ENCODE measurements around the gene KIF17. TPM values are rescaled to one million over a fixed set of nuclear protein-coding genes. Genes with fewer than 3 reads are reported as not detected.

The KIF17 gene
- polyA plus RNA-seq, 2 of the 4 experiments (the other 2 are of a cell fraction), result 0.78 to 1.0 TPM

DNA sequence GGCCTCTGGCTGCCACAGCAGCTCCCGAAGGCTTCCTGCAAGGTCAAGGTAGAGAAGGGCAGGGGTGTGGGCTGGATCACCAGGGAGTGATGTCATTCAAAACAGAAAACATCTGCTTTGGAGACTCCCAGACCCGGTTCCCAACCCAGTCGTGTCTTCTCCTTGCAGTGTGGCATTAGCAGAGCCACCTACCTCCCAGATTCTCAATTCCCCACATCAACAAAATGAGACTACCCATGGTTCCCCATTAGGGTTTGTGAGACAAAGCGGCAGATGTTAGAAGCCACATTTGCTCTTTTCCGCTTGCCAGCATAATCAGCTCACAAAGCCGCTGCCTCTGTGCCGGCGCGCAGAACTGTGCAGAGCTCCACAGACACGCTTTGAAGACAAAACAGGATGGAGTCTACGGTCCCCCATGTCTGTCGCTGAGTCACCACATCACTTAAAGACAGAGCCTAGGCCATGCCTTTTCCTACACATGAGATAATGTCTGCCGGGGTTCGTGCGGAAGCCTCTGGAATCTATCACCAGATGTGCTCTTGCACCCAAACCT lies 12.5 kb downstream of the KIF17 start:
- no peak overlapping the region for H3K4me3 ChIP-seq
- H3K4me1 ChIP-seq, result no peaks in the 10 kb centered on the region
- TF ChIP-seq, protein P1, sequence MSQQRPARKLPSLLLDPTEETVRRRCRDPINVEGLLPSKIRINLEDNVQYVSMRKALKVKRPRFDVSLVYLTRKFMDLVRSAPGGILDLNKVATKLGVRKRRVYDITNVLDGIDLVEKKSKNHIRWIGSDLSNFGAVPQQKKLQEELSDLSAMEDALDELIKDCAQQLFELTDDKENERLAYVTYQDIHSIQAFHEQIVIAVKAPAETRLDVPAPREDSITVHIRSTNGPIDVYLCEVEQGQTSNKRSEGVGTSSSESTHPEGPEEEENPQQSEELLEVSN (IDR thresholded peaks at IDR 0.05; ENCODE audit: borderline replicate concordance, low read depth), result no peak
- TF ChIP-seq KDM1A (IDR thresholded peaks at IDR 0.05; ENCODE audit: low read depth) (no peak), HEYL (CRISPR knock-in tag; IDR thresholded peaks at IDR 0.05) (no peak), JUN (IDR thresholded peaks at IDR 0.05) (no peak)
- no peak overlapping the region for H3K4me2 ChIP-seq
- ChIA-PET POLR2A (no interaction called here), CTCF (interaction anchor here (1.6 kb wide), 1 partner anchor 9 kb away, joined by 4 read pairs; no protein-coding TSS in a partner anchor)
- no peak for ATAC-seq
- no peak for FAIRE-seq
- H3K9me3 ChIP-seq, result no peaks in the 10 kb centered on the region
- WGBS (ENCODE audit: missing lambda C conversion rate), result 88% methylated on average over 15 of the region's 15 CpGs
- H3K27ac ChIP-seq, result no peak overlapping the region
- no peak for DNase-seq (ENCODE audit: low read depth in 1 of 2, low spot score in 1 of 2)

DNA sequence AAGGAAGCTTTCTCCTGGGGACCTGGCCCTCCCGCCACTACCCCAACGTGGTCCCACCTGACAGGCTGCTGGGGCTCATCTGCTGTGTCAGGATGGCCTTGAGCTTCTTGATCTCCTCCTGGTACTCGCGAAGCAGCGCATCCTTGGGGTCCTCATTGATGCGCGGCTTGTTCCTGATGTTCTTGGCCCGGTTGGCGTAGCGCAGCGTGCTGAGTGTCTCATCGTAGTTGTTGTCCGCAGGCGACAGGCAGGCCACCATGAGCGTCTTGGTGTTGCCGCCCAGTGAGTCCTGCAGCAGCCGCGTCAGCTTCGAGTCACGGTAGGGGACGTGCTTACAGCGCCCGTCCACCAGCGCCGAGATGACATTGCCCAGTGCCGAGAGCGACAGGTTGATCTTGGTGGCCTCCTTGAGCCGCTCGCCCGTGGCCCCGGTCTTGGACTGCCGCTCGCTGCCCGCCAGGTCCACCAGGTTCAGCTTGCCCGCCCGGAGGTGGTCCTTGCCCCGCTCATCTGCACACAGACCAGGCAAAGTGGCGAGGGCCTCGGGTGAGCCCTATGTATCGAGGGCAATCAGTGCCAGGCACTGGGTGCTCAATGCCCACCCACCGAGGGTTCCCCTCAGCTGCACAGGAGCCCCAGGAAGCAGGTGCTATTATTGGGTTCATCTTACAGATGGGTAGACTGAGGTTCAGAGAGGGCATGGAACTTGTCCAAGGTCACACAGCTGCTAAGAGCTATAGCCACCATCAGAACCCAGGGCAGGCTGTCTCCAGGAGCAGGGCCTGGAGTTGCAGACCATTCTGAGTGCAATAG lies 13.2 kb downstream of the KIF17 start:
- WGBS (ENCODE audit: missing lambda C conversion rate), result 98% methylated on average over 17 of the region's 41 CpGs
- ATAC-seq, result no peak
- TF ChIP-seq CBX2 (IDR thresholded peaks at IDR 0.05; ENCODE audit: borderline replicate concordance, low read depth) (no peak), EHMT2 (IDR thresholded peaks at IDR 0.05; ENCODE audit: low read depth) (no peak), EP300 (IDR thresholded peaks at IDR 0.05) (no peak)
- TF ChIP-seq, protein P2, sequence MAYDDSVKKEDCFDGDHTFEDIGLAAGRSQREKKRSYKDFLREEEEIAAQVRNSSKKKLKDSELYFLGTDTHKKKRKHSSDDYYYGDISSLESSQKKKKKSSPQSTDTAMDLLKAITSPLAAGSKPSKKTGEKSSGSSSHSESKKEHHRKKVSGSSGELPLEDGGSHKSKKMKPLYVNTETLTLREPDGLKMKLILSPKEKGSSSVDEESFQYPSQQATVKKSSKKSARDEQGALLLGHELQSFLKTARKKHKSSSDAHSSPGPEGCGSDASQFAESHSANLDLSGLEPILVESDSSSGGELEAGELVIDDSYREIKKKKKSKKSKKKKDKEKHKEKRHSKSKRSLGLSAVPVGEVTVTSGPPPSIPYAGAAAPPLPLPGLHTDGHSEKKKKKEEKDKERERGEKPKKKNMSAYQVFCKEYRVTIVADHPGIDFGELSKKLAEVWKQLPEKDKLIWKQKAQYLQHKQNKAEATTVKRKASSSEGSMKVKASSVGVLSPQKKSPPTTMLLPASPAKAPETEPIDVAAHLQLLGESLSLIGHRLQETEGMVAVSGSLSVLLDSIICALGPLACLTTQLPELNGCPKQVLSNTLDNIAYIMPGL (CRISPR knock-in tag; IDR thresholded peaks at IDR 0.05; ENCODE audit: borderline replicate concordance), result no peak
- ChIA-PET POLR2A (no interaction called here), CTCF (interaction anchor here (1.4 to 1.6 kb wide), 2 partner anchors 8 to 491 kb away, joined by 4 to 6 read pairs; no protein-coding TSS in a partner anchor)
- no peak for DNase-seq (ENCODE audit: low read depth in 1 of 2, low spot score in 1 of 2)
- Histone ChIP-seq H3K9me3 (no peaks in the 10 kb centered on the region), H3K4me3 (no peak overlapping the region), H3K27ac (no peak overlapping the region), H3K4me2 (no peak overlapping the region), H3K4me1 (no peaks in the 10 kb centered on the region)
- no peak for FAIRE-seq

DNA sequence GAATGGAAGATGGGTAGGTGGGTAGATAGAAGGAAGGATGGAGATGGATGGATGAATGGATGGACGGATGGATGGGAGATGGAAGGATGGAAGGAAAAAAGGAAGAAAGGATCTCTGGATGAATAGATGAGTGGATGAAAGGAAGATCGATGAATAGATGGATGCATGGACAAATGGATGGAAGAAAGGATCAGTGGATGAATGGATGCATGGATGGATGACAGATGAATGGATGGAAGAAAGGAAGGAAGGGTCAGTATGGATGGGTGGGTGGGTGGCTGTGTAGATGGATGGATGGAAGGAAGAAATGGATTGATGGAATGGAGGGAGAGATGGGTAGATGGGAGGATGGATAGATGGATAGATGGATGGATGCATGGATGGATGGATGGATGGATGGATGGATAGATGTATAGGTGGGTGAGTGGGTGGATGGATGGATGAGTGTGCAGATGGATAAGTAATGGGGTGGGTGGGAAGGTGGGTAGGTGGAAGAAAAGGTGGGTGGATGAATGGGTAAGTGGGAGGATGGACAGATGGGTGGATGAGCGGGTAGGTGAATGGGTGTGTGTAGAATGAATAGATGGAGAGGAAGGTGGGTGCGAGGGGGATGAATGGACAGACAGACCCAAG lies 14.6 kb downstream of the KIF17 start:
- Histone ChIP-seq H3K4me3 (no peak overlapping the region), H3K27ac (no peak overlapping the region), H3K9me3 (no peaks in the 10 kb centered on the region), H3K4me2 (no peak overlapping the region), H3K4me1 (peaks cover 11% of the 10 kb centered on the region)
- FAIRE-seq (no peak), DNase-seq (ENCODE audit: low read depth in 1 of 2, low spot score in 1 of 2) (no peak), ATAC-seq (no peak)
- TF ChIP-seq FOSL2 (IDR thresholded peaks at IDR 0.05), result no peak
- no peak for TF ChIP-seq FOSL2 (CRISPR knock-in tag; IDR thresholded peaks at IDR 0.05)
- TF ChIP-seq MAZ (IDR thresholded peaks at IDR 0.05; ENCODE audit: borderline replicate concordance, low read depth, low read length), result no peak
- TF ChIP-seq ZSCAN20 (CRISPR knock-in tag; IDR thresholded peaks at IDR 0.05), result no peak
- no peak for TF ChIP-seq RFX5 (IDR thresholded peaks at IDR 0.05)
- no peak for TF ChIP-seq RARB (CRISPR knock-in tag; IDR thresholded peaks at IDR 0.05)
- TF ChIP-seq, protein P3, sequence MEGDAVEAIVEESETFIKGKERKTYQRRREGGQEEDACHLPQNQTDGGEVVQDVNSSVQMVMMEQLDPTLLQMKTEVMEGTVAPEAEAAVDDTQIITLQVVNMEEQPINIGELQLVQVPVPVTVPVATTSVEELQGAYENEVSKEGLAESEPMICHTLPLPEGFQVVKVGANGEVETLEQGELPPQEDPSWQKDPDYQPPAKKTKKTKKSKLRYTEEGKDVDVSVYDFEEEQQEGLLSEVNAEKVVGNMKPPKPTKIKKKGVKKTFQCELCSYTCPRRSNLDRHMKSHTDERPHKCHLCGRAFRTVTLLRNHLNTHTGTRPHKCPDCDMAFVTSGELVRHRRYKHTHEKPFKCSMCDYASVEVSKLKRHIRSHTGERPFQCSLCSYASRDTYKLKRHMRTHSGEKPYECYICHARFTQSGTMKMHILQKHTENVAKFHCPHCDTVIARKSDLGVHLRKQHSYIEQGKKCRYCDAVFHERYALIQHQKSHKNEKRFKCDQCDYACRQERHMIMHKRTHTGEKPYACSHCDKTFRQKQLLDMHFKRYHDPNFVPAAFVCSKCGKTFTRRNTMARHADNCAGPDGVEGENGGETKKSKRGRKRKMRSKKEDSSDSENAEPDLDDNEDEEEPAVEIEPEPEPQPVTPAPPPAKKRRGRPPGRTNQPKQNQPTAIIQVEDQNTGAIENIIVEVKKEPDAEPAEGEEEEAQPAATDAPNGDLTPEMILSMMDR (IDR thresholded peaks at IDR 0.05), result no peak
- no peak for TF ChIP-seq CHD4 (IDR thresholded peaks at IDR 0.05; ENCODE audit: borderline replicate concordance)
- TF ChIP-seq SMC3 (IDR thresholded peaks at IDR 0.05), result no peak
- TF ChIP-seq CHD2 (IDR thresholded peaks at IDR 0.05; ENCODE audit: low read length, partially characterized antibody), result no peak
- no peak for TF ChIP-seq NR3C1 (IDR thresholded peaks at IDR 0.05)
- TF ChIP-seq, protein P2 (CRISPR knock-in tag; IDR thresholded peaks at IDR 0.05; ENCODE audit: borderline replicate concordance), result no peak
- TF ChIP-seq CEBPB (IDR thresholded peaks at IDR 0.05), result no peak
- TF ChIP-seq ZNF302 (CRISPR knock-in tag; IDR thresholded peaks at IDR 0.05), result no peak
- TF ChIP-seq HEYL (CRISPR knock-in tag; IDR thresholded peaks at IDR 0.05), result no peak
- TF ChIP-seq POLR2A (IDR thresholded peaks at IDR 0.05; ENCODE audit: low read length), result no peak
- TF ChIP-seq JUN (IDR thresholded peaks at IDR 0.05), result no peak
- no peak for TF ChIP-seq PHF8 (IDR thresholded peaks at IDR 0.05; ENCODE audit: borderline replicate concordance, low read depth)
- no peak for TF ChIP-seq CBX2 (IDR thresholded peaks at IDR 0.05; ENCODE audit: borderline replicate concordance, low read depth)
- ChIA-PET CTCF (interaction anchor here (1.1 to 1.7 kb wide), 4 partner anchors 10 to 492 kb away, joined by 3 to 6 read pairs (median 4); partner anchors contain the start of gene SH2D5), POLR2A (no interaction called here)
- 93% methylated on average over 4 of the region's 4 CpGs for WGBS (ENCODE audit: missing lambda C conversion rate)
